HUES64 (cell line): ENCODE results near the gene PIP5K1B.

Experiments used
- H3K27ac ChIP-seq: 2 replicates; pipeline ENCODE4 v1.7.0; 2013; ENCODE audit warnings: low read depth, low read length, inconsistent platforms
- H3K27me3 ChIP-seq: 2 replicates; pipeline ENCODE4 v1.6.1; 2013; ENCODE audit warnings: mild to moderate bottlenecking, low read length; ENCODE audit not compliant: insufficient read depth
- H3K36me3 ChIP-seq: 2 replicates; pipeline ENCODE4 v1.6.1; 2013; ENCODE audit warnings: mild to moderate bottlenecking, low read length; ENCODE audit not compliant: insufficient read depth
- H3K4me1 ChIP-seq: 2 replicates; pipeline ENCODE4 v1.6.1; 2013; ENCODE audit warnings: mild to moderate bottlenecking, low read length, moderate library complexity; ENCODE audit not compliant: insufficient read depth
- H3K4me3 ChIP-seq: 2 replicates; pipeline ENCODE4 v1.5.1; 2013; ENCODE audit warnings: mild to moderate bottlenecking, low read length, moderate library complexity
- H3K9ac ChIP-seq: 2 replicates; pipeline ENCODE4 v1.6.1; 2013; ENCODE audit warnings: mild to moderate bottlenecking, low read depth, low read length
- H3K9me3 ChIP-seq: 2 replicates; pipeline ENCODE4 v1.6.1; 2013; ENCODE audit warnings: low read depth, low read length; ENCODE audit not compliant: insufficient read depth
- WGBS: fragments of 150-250, 120-280 bp; methylation state at CpG from one replicate; pipeline ENCODE4 v1.1.7; 2013; ENCODE audit warnings: missing lambda C conversion rate; 5-methylcytosine and 5-hydroxymethylcytosine counted together

PIP5K1B gene

DNA sequence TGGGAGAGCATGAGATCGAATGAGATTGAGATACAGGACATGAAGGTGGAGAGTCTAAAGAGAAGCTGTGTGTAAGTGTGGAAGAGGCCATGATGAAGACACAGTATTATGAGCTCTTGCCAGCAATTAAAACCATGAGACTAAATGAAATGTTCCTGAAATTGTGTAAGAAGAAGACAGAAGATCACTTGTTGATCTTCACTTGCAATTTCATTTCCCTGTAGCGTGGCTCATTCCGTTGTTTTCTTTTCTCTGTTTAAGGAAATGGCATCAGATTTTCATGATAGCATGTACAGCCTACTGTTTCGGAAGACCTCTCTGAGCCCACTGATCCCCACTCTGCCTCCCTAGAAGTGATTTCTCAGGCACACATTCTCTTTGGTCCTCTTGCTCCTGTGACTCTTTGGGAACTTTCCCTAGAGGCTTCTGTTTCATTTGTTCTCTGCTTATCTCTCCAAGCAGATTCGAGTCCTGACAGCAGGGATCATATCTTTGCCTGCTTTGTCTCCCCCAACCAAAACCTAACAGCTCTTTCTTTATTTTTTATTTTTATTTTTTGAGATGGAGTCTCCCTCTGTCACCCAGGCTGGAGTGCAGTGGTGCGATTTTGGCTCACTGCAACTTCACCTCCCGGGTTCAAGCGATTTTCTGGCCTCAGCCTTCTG, 16.8 kb downstream of the PIP5K1B start:
- no peak overlapping the region for H3K27ac ChIP-seq
- no peaks in the 10 kb centered on the region for H3K9me3 ChIP-seq
- no peaks in the 10 kb centered on the region for H3K36me3 ChIP-seq
- no peak overlapping the region for H3K4me3 ChIP-seq
- no peaks in the 10 kb centered on the region for H3K4me1 ChIP-seq
- H3K9ac ChIP-seq, result no peak overlapping the region
- H3K27me3 ChIP-seq, result no peaks in the 10 kb centered on the region
- 95% methylated on average over 8 of the region's 8 CpGs for WGBS

DNA sequence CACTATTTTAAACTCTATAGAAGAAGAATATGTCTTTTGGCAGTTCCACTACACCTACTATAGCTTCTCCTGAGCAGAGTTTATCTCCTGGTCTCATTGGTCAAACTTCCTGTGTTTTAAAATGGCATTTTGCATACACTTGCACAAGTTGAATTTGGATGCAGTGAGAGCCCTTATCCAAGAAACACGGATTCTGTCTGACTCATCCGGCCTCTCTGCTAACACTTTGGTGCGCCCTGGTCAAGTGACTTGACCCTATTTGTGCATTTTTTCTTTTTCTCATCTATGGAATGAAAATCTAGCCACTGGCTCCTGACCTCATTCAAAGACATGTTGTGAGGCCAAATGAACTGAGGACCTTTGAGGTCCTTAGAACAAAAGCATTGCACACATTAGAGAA, 20.0 kb downstream of the PIP5K1B start:
- Histone ChIP-seq H3K36me3 (no peaks in the 10 kb centered on the region), H3K9ac (no peak overlapping the region), H3K9me3 (no peaks in the 10 kb centered on the region), H3K27ac (no peak overlapping the region), H3K4me1 (no peaks in the 10 kb centered on the region), H3K27me3 (no peaks in the 10 kb centered on the region), H3K4me3 (no peak overlapping the region)
- WGBS, result 93% methylated on average over 3 of the region's 3 CpGs

DNA sequence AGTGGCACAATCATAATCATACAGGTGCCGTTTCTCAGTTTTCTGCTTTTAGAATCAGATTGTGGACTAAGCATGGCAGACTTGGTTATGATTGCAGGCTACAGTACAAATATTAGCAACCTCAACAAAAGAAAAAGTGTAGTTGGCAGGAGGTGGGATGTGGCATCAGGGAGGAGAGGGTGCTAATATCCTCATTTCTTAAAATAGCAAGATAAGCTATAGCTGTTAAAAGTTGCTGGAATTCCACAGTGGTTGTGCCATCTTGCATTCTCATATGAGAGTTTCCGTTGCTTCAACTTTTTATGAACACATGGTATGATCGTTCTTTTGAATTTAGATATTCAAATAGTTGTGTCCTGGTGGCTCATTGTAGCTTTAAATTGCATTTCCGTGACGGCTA, 21.4 kb downstream of the PIP5K1B start:
- no peak overlapping the region for H3K9ac ChIP-seq
- whole genome bisulfite sequencing, result 95% methylated on average over 5 of the region's 5 CpGs

DNA sequence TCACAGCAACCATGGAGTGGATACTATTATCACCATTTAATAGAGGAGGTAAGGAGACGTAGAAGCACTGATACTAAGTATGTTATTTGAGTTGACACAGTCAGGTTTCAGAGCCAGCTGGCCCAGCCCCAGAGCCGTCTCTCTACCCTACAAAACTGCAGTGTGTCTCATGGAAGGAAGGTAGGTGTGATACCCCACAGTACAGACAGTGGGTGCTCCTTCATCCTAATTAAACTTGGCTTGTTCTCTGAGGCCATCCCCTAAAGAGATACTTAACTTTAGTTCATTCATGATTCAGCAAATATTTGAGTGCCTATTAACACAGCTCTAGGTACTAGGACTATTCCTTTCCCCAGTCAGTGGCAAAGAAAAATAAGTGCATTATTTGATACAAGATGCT, 22.6 kb downstream of the PIP5K1B start:
- H3K4me3 ChIP-seq, result no peak overlapping the region
- H3K9me3 ChIP-seq, result no peaks in the 10 kb centered on the region
- no peak overlapping the region for H3K9ac ChIP-seq
- H3K27ac ChIP-seq, result no peak overlapping the region
- WGBS, result 80% methylated on average over 2 of the region's 2 CpGs
- no peaks in the 10 kb centered on the region for H3K27me3 ChIP-seq
- H3K4me1 ChIP-seq, result peaks cover 7% of the 10 kb centered on the region; the same call in 1 of the 2 replicates
- H3K36me3 ChIP-seq, result no peaks in the 10 kb centered on the region

More for the DNA sequence above, 21.4 kb downstream of the PIP5K1B start:
- no peaks in the 10 kb centered on the region for H3K36me3 ChIP-seq
- H3K4me3 ChIP-seq, result no peak overlapping the region
- H3K27ac ChIP-seq, result no peak overlapping the region
- H3K4me1 ChIP-seq, result peaks cover 5% of the 10 kb centered on the region; the same call in 1 of the 2 replicates
- H3K27me3 ChIP-seq, result no peaks in the 10 kb centered on the region
- no peaks in the 10 kb centered on the region for H3K9me3 ChIP-seq

DNA sequence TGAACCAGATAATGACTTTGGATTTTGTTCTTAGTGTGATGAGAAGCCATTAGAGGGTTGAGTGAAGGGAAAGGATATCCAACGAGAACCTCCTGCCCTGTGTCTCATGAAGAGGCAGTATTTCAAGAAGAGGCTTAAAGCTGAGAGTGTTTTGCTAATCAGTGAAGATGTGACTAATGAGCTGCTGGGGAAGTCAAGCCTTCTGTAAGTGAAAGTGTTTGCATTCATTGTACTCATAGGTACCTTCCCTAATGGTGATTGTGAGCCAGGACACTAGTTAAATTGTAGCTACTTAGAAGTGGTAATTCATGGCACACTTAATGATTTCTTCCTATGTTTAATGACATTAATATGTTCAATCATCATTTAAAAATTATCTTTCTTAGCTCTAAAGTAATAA, 23.7 kb downstream of the PIP5K1B start:
- Histone ChIP-seq H3K9me3 (no peaks in the 10 kb centered on the region), H3K4me1 (peaks cover 7% of the 10 kb centered on the region; the same call in 1 of the 2 replicates), H3K4me3 (no peak overlapping the region), H3K9ac (no peak overlapping the region), H3K27ac (no peak overlapping the region), H3K27me3 (no peaks in the 10 kb centered on the region), H3K36me3 (no peaks in the 10 kb centered on the region)
- WGBS, result 91% methylated on average over 1 of the region's 1 CpG

DNA sequence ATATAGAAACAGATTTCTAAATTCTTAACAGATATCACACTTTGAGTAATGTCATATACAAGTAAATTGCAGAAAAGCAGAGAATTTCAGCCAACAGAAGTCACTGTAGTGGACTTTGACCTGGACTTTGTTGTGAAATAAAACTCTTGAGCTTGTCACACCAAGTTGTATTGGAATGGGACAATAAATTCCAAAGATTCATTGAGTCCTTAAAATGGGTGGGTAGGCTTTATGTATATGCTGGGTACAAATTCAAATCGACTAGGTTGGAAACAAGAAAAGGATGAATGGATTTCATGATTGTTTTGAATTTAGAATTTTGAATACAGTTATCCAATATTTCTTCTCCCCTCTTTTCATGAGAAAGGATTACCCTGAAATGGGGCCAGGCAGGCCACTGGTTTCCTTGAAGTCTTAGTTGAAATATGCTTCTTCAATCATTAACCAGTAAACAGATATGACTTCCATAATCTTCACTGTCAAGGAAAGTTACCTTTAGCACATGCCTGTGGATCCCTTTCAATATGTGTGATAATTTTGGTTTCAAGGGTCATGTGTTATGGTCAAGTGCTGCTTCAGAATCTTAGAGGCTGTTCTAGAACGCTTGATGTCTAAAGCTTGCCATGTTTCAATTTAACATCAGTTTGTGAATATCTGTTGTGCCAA, 25.7 kb downstream of the PIP5K1B start:
- Histone ChIP-seq H3K4me1 (peaks cover 7% of the 10 kb centered on the region; the same call in 1 of the 2 replicates), H3K27ac (no peak overlapping the region), H3K27me3 (no peaks in the 10 kb centered on the region), H3K4me3 (no peak overlapping the region), H3K36me3 (no peaks in the 10 kb centered on the region), H3K9me3 (no peaks in the 10 kb centered on the region), H3K9ac (no peak overlapping the region)
- 85% methylated on average over 2 of the region's 2 CpGs for WGBS

DNA sequence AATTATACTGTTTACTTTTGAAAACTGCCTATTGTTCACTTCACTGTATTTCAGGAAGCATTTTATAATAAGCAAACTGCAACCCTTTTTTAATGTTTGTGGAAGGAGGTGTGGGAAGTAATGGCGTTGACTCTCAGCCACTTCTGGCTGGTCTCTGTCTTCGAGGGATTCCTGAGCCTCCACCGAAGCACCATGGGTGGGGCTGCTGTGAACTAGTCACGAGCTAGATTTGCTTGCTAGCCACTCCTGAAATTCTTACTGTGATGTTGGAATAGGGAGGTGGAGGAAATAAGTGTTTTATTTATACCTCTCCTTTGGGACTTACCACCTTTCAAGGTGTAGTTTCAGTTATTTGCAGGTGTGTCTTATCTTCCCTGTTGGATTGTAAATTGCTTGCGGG, 26.8 kb downstream of the PIP5K1B start:
- Histone ChIP-seq H3K36me3 (no peaks in the 10 kb centered on the region), H3K9me3 (no peaks in the 10 kb centered on the region), H3K4me1 (peaks cover 7% of the 10 kb centered on the region; the same call in 1 of the 2 replicates), H3K27ac (no peak overlapping the region), H3K27me3 (no peaks in the 10 kb centered on the region), H3K4me3 (no peak overlapping the region), H3K9ac (no peak overlapping the region)
- 84% methylated on average over 5 of the region's 5 CpGs for WGBS

DNA sequence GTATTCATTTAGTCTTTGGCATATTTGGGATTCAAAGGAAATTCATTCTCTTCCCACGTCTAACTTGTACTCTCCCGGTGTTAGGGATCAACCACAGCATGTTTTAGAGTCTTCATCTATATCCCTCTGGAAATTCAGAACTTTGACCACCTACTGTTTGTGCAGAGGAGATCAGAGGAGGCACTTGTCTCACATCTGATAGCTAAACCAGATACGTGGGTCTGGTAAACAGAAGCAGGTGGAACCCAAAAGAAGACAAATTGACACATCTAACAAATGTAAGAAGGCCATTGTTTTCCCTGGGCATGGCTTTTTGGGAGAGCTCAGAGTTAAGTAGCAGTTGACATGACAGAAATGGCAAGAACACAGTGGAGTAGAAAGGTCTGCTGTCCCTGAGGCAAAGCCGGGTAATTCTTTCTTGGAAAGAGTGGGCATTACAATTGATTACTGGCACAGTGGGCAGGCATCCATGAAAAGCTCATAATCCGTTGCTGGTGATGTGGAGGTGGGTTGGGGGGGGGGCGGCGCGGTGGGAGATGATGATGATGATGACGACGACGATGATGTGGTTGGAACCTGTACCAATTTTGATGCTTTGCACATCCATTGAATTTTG, 27.5 kb downstream of the PIP5K1B start:
- H3K27ac ChIP-seq, result no peak overlapping the region
- peaks cover 10% of the 10 kb centered on the region; the same call in 1 of the 2 replicates for H3K4me1 ChIP-seq
- no peak overlapping the region for H3K9ac ChIP-seq
- H3K4me3 ChIP-seq, result no peak overlapping the region
- WGBS, result 93% methylated on average over 11 of the region's 11 CpGs
- no peaks in the 10 kb centered on the region for H3K27me3 ChIP-seq
- no peaks in the 10 kb centered on the region for H3K36me3 ChIP-seq
- H3K9me3 ChIP-seq, result no peaks in the 10 kb centered on the region

DNA sequence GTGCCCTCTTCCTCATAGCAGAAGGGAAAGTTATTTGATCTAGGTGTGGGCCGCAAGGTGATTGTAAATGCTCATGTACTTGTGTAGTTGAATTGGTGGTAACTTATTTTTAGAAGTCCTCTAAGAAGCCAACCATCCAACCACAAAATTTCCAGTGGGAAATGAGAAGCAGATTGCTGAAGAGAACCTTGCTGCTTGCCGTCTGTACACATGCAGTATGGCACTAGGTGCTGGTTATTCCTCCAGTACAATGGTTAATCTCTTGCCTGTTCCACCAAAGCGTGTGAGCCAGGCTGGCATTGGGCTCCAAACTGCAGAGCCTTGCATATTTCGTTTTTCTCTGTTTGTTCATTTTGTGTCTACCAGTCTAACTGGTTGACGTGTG, 28.0 kb downstream of the PIP5K1B start:
- Histone ChIP-seq H3K36me3 (no peaks in the 10 kb centered on the region), H3K4me1 (peaks cover 10% of the 10 kb centered on the region; the same call in 1 of the 2 replicates), H3K27me3 (no peaks in the 10 kb centered on the region), H3K27ac (no peak overlapping the region), H3K9me3 (no peaks in the 10 kb centered on the region), H3K4me3 (no peak overlapping the region), H3K9ac (no peak overlapping the region)
- 91% methylated on average over 4 of the region's 5 CpGs for WGBS

DNA sequence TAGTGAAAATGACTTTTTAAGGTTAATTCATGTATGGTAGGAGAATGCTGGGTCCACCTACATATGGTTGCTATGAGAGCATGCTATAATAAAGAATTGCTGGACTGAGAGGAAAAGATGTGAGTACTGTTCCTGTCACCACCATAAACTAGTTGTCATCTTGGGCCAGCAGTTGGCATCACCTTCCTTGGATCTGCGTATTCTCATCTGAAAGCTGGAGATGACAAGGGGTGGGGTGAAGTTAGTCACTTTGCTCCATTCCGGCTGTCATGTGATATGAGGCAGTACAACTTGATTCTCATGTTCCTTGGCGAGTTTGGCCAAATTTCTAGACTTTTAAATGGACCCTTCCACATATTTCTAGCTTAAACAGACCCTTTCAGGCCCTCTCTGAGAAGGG, 33.3 kb downstream of the PIP5K1B start:
- Histone ChIP-seq H3K36me3 (no peaks in the 10 kb centered on the region), H3K27ac (no peak overlapping the region), H3K9me3 (no peaks in the 10 kb centered on the region), H3K9ac (no peak overlapping the region), H3K4me3 (no peak overlapping the region), H3K4me1 (peaks cover 4% of the 10 kb centered on the region; the same call in 1 of the 2 replicates), H3K27me3 (no peaks in the 10 kb centered on the region)
- 96% methylated on average over 3 of the region's 3 CpGs for WGBS

DNA sequence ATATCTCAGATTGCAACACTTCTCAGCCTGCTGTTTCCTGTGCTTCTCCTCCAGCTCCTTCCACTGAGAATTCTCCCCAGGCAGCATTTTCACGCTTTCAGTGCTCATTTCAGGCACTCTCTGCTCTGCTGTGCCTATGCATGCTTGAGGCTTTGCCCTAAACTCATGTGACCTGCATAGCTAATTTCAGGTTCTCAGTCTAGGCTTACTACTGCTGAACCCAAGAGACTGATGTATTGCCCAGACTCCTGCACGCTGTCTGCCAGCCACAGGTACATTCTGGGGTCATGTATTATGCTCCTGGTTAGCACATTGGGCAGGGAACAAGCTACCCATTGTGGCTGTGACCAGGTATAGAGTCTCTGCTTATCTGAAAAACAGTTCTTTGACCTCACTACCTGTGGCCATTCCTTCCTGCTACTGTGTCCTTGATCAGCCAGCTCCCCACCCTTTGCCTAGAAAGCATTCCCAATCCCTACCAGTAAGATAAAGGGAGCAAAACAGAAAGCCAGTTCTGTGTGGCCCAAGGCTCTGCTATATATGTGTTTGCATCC, 34.7 kb downstream of the PIP5K1B start:
- Histone ChIP-seq H3K9ac (no peak overlapping the region), H3K9me3 (no peaks in the 10 kb centered on the region), H3K4me1 (peaks cover 4% of the 10 kb centered on the region), H3K27ac (no peak overlapping the region), H3K36me3 (no peaks in the 10 kb centered on the region), H3K4me3 (no peak overlapping the region), H3K27me3 (no peaks in the 10 kb centered on the region)
- 82% methylated on average over 2 of the region's 2 CpGs for WGBS
